ENCODE data around the gene AHSA1. TPM values are rescaled to one million over a fixed set of nuclear protein-coding genes. Genes with fewer than 3 reads are reported as not detected.

Gene AHSA1
- total RNA-seq, 4 donors from 2014 or later = 49.4 to 111 (median 93.2) TPM

GRCh38 chr14:77478796-77479195, 20.9 kb downstream of the AHSA1 start:
- WGBS, 2 donors = 67 to 69% methylated on average over 1 of the region's 1 CpG
- H3K9me3 ChIP-seq = no peaks in the 10 kb centered on the region
- peaks cover 0 to 7% of the 10 kb centered on the region in 2 donors for H3K4me1 ChIP-seq
- TF ChIP-seq CTCF (IDR thresholded peaks at IDR 0.05) = no peak
- TF ChIP-seq POLR2A (IDR thresholded peaks at IDR 0.05) = no peak
- H3K27me3 ChIP-seq = no peaks in the 10 kb centered on the region
- H3K36me3 ChIP-seq = no peaks in the 10 kb centered on the region
- H3K27ac ChIP-seq = no peak overlapping the region
- DNase-seq = no peak
- intact Hi-C loops (cut with DNase I) = no loop called here
- no peak overlapping the region for H3K4me3 ChIP-seq (replicated peaks in 1 of 3)

- intact Hi-C loops (cut with DNase I) = no loop called here
- WGBS, 2 donors = 83 to 91% methylated on average over 8 of the region's 8 CpGs
Observed at GRCh38 chr14:77482422-77482821, 24.5 kb downstream of the AHSA1 start.

GRCh38 chr14:77485256-77485655, 27.4 kb downstream of the AHSA1 start:
- WGBS, 2 donors = 83 to 94% methylated on average over 3 of the region's 3 CpGs
- no peaks in the 10 kb centered on the region for H3K9me3 ChIP-seq
- peaks cover 0 to 15% of the 10 kb centered on the region in 2 donors for H3K4me1 ChIP-seq
- no peaks in the 10 kb centered on the region for H3K27me3 ChIP-seq
- H3K27ac ChIP-seq = no peak overlapping the region
- TF ChIP-seq CTCF (IDR thresholded peaks at IDR 0.05) (no peak), POLR2A (IDR thresholded peaks at IDR 0.05) (no peak)
- H3K36me3 ChIP-seq = no peaks in the 10 kb centered on the region
- intact Hi-C loops (cut with DNase I) = no loop called here
- no peak for DNase-seq
- no peak overlapping the region for H3K4me3 ChIP-seq (replicated peaks in 1 of 3)

More at GRCh38 chr14:77482422-77482821, 24.5 kb downstream of the AHSA1 start:
- TF ChIP-seq POLR2A (IDR thresholded peaks at IDR 0.05) = no peak
- TF ChIP-seq CTCF (IDR thresholded peaks at IDR 0.05) = no peak
- no peaks in the 10 kb centered on the region for H3K27me3 ChIP-seq
- no peak for DNase-seq
- no peak overlapping the region for H3K27ac ChIP-seq
- no peaks in the 10 kb centered on the region for H3K9me3 ChIP-seq
- H3K36me3 ChIP-seq = no peaks in the 10 kb centered on the region
- peaks cover 0 to 15% of the 10 kb centered on the region in 2 donors for H3K4me1 ChIP-seq
- no peak overlapping the region for H3K4me3 ChIP-seq (replicated peaks in 1 of 3)

GRCh38 chr14:77485901-77486678, 28.2 kb downstream of the AHSA1 start:
- Histone ChIP-seq H3K4me3 (replicated peaks in 1 of 3) (no peak overlapping the region), H3K36me3 (no peaks in the 10 kb centered on the region), H3K27me3 (no peaks in the 10 kb centered on the region), H3K4me1 (peaks cover 0 to 15% of the 10 kb centered on the region in 2 donors), H3K9me3 (no peaks in the 10 kb centered on the region), H3K27ac (no peak overlapping the region)
- TF ChIP-seq CTCF (IDR thresholded peaks at IDR 0.05) = no peak
- TF ChIP-seq POLR2A (IDR thresholded peaks at IDR 0.05) = no peak
- DNase-seq = no peak
- WGBS, 2 donors = 89 to 96% methylated on average over 7 of the region's 7 CpGs
- intact Hi-C loops (cut with DNase I) = no loop called here

- Histone ChIP-seq H3K4me3 (replicated peaks in 1 of 3) (no peak overlapping the region), H3K27me3 (no peaks in the 10 kb centered on the region), H3K27ac (no peak overlapping the region), H3K36me3 (no peaks in the 10 kb centered on the region), H3K4me1 (peaks cover 0 to 10% of the 10 kb centered on the region in 2 donors), H3K9me3 (no peaks in the 10 kb centered on the region)
- WGBS, 2 donors = 81 to 88% methylated on average over 7 of the region's 7 CpGs
- TF ChIP-seq POLR2A (IDR thresholded peaks at IDR 0.05) = no peak
- TF ChIP-seq CTCF (IDR thresholded peaks at IDR 0.05) = no peak
- intact Hi-C loops (cut with DNase I) = no loop called here
- DNase-seq = no peak
Observed at GRCh38 chr14:77488558-77488957, 30.7 kb downstream of the AHSA1 start.

All from thyroid gland (tissue), 4 donors.